ENCODE results near the gene PHF3. TPM values are rescaled to one million over a fixed set of nuclear protein-coding genes. Genes with fewer than 3 reads are reported as not detected.

Gene PHF3
- total RNA-seq, 1 experiment from 2014 or later: 56.4 TPM

DNA sequence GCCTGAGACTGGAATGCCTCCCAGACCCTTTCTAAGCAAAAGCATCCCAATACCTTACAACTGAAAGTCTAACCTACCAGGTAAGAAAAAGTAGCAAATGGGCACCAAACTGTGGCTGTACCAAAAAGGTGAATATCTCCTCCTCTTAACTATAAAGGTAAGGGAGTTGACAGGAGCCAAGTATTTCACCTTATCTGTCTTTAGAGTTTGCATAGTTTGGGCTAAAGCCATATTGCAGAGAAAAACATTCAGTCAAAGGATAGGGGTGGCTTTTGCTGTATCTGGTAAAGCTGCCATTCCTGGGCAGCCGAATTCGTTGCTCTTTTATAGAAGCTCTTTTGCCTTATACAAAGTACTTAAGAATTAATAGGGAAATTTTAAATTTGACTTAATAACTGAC, 38.1 kb downstream of the PHF3 start (continued):
- TF ChIP-seq, protein P1, sequence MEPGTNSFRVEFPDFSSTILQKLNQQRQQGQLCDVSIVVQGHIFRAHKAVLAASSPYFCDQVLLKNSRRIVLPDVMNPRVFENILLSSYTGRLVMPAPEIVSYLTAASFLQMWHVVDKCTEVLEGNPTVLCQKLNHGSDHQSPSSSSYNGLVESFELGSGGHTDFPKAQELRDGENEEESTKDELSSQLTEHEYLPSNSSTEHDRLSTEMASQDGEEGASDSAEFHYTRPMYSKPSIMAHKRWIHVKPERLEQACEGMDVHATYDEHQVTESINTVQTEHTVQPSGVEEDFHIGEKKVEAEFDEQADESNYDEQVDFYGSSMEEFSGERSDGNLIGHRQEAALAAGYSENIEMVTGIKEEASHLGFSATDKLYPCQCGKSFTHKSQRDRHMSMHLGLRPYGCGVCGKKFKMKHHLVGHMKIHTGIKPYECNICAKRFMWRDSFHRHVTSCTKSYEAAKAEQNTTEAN (CRISPR knock-in tag; IDR thresholded peaks at IDR 0.05): no peak
- TF ChIP-seq TP53 (CRISPR knock-in tag; IDR thresholded peaks at IDR 0.05): no peak
- no peak for TF ChIP-seq ATF1 (CRISPR knock-in tag; IDR thresholded peaks at IDR 0.05)
- TF ChIP-seq, protein P2, sequence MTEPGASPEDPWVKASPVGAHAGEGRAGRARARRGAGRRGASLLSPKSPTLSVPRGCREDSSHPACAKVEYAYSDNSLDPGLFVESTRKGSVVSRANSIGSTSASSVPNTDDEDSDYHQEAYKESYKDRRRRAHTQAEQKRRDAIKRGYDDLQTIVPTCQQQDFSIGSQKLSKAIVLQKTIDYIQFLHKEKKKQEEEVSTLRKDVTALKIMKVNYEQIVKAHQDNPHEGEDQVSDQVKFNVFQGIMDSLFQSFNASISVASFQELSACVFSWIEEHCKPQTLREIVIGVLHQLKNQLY (CRISPR knock-in tag; IDR thresholded peaks at IDR 0.05): no peak
- TF ChIP-seq RORB (CRISPR knock-in tag; IDR thresholded peaks at IDR 0.05): no peak
- TF ChIP-seq SMAD3 (CRISPR knock-in tag; IDR thresholded peaks at IDR 0.05; ENCODE audit: borderline replicate concordance): no peak
- no peak for TF ChIP-seq FOXK1 (CRISPR knock-in tag; IDR thresholded peaks at IDR 0.05)

DNA sequence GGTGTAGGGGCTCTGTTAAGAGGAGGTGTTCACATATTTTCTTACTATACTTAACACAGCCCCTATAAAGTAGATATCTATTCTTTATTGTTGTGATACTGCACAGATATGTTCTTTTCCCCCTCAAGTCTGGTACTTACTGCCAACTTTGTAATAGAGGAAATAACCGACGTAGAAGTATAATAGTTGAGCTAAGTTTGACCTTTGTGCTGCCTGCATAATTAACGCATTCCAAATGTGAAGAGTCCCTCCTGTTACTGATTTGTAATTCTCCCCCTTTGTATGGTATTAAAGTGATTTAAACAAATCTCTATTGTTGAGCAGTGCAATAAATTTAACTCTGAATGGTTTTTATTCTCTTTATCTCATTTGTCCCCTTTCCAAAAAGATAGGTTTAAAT, 39.0 kb downstream of the PHF3 start:
- CTCF ChIA-PET: no interaction called here
- no peaks in the 10 kb centered on the region for H3K36me3 Mint-ChIP-seq
- no peaks in the 10 kb centered on the region for H3K9me3 Mint-ChIP-seq
- H3K4me1 Mint-ChIP-seq: peaks cover 19% of the 10 kb centered on the region
- no peak overlapping the region for H3K27ac Mint-ChIP-seq
- POLR2A ChIA-PET: no interaction called here
- no peak overlapping the region for H3K4me3 Mint-ChIP-seq
- DNase-seq (ENCODE audit: low spot score): no peak
- H3K27me3 Mint-ChIP-seq (ENCODE audit: low read depth): no peaks in the 10 kb centered on the region
- no peak for ATAC-seq
- TF ChIP-seq GABPB1 (CRISPR knock-in tag; IDR thresholded peaks at IDR 0.05) (no peak), GRHL2 (CRISPR knock-in tag; IDR thresholded peaks at IDR 0.05; ENCODE audit: insufficient replicate concordance, severe bottlenecking) (no peak), PRRX2 (CRISPR knock-in tag; IDR thresholded peaks at IDR 0.05) (no peak), NR2C2 (CRISPR knock-in tag; IDR thresholded peaks at IDR 0.05) (no peak), IRF2 (CRISPR knock-in tag; IDR thresholded peaks at IDR 0.05; ENCODE audit: borderline replicate concordance, low read depth) (no peak), JAZF1 (CRISPR knock-in tag; IDR thresholded peaks at IDR 0.05) (no peak), MXD4 (CRISPR knock-in tag; IDR thresholded peaks at IDR 0.05; ENCODE audit: borderline replicate concordance) (no peak), EMX1 (CRISPR knock-in tag; IDR thresholded peaks at IDR 0.05) (no peak), NFATC4 (CRISPR knock-in tag; IDR thresholded peaks at IDR 0.05) (no peak), RORB (CRISPR knock-in tag; IDR thresholded peaks at IDR 0.05) (no peak)
- TF ChIP-seq, protein P3, sequence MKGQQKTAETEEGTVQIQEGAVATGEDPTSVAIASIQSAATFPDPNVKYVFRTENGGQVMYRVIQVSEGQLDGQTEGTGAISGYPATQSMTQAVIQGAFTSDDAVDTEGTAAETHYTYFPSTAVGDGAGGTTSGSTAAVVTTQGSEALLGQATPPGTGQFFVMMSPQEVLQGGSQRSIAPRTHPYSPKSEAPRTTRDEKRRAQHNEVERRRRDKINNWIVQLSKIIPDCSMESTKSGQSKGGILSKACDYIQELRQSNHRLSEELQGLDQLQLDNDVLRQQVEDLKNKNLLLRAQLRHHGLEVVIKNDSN (CRISPR knock-in tag; IDR thresholded peaks at IDR 0.05): no peak
- TF ChIP-seq, protein P4, sequence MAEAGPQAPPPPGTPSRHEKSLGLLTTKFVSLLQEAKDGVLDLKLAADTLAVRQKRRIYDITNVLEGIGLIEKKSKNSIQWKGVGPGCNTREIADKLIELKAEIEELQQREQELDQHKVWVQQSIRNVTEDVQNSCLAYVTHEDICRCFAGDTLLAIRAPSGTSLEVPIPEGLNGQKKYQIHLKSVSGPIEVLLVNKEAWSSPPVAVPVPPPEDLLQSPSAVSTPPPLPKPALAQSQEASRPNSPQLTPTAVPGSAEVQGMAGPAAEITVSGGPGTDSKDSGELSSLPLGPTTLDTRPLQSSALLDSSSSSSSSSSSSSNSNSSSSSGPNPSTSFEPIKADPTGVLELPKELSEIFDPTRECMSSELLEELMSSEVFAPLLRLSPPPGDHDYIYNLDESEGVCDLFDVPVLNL (CRISPR knock-in tag; IDR thresholded peaks at IDR 0.05; ENCODE audit: borderline replicate concordance, low read depth): no peak
- TF ChIP-seq, protein P5, sequence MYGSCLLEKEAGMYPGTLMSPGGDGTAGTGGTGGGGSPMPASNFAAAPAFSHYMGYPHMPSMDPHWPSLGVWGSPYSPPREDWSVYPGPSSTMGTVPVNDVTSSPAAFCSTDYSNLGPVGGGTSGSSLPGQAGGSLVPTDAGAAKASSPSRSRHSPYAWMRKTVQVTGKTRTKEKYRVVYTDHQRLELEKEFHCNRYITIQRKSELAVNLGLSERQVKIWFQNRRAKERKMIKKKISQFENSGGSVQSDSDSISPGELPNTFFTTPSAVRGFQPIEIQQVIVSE (CRISPR knock-in tag; IDR thresholded peaks at IDR 0.05; ENCODE audit: borderline replicate concordance): no peak
- TF ChIP-seq, protein P6, sequence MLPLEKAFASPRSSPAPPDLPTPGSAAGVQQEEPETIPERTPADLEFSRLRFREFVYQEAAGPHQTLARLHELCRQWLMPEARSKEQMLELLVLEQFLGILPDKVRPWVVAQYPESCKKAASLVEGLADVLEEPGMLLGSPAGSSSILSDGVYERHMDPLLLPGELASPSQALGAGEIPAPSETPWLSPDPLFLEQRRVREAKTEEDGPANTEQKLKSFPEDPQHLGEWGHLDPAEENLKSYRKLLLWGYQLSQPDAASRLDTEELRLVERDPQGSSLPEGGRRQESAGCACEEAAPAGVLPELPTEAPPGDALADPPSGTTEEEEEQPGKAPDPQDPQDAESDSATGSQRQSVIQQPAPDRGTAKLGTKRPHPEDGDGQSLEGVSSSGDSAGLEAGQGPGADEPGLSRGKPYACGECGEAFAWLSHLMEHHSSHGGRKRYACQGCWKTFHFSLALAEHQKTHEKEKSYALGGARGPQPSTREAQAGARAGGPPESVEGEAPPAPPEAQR (CRISPR knock-in tag; IDR thresholded peaks at IDR 0.05): no peak
- TF ChIP-seq, protein P7, sequence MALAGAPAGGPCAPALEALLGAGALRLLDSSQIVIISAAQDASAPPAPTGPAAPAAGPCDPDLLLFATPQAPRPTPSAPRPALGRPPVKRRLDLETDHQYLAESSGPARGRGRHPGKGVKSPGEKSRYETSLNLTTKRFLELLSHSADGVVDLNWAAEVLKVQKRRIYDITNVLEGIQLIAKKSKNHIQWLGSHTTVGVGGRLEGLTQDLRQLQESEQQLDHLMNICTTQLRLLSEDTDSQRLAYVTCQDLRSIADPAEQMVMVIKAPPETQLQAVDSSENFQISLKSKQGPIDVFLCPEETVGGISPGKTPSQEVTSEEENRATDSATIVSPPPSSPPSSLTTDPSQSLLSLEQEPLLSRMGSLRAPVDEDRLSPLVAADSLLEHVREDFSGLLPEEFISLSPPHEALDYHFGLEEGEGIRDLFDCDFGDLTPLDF (CRISPR knock-in tag; IDR thresholded peaks at IDR 0.05): no peak
- TF ChIP-seq, protein P8, sequence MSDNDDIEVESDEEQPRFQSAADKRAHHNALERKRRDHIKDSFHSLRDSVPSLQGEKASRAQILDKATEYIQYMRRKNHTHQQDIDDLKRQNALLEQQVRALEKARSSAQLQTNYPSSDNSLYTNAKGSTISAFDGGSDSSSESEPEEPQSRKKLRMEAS (CRISPR knock-in tag; IDR thresholded peaks at IDR 0.05): no peak
- TF ChIP-seq, protein P9, sequence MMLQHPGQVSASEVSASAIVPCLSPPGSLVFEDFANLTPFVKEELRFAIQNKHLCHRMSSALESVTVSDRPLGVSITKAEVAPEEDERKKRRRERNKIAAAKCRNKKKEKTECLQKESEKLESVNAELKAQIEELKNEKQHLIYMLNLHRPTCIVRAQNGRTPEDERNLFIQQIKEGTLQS (CRISPR knock-in tag; conservative IDR thresholded peaks at IDR 0.05): no peak
- TF ChIP-seq, protein P10, sequence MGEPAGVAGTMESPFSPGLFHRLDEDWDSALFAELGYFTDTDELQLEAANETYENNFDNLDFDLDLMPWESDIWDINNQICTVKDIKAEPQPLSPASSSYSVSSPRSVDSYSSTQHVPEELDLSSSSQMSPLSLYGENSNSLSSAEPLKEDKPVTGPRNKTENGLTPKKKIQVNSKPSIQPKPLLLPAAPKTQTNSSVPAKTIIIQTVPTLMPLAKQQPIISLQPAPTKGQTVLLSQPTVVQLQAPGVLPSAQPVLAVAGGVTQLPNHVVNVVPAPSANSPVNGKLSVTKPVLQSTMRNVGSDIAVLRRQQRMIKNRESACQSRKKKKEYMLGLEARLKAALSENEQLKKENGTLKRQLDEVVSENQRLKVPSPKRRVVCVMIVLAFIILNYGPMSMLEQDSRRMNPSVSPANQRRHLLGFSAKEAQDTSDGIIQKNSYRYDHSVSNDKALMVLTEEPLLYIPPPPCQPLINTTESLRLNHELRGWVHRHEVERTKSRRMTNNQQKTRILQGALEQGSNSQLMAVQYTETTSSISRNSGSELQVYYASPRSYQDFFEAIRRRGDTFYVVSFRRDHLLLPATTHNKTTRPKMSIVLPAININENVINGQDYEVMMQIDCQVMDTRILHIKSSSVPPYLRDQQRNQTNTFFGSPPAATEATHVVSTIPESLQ (CRISPR knock-in tag; IDR thresholded peaks at IDR 0.05): no peak
